ENCODE results near the gene ABCB9.

DNA sequence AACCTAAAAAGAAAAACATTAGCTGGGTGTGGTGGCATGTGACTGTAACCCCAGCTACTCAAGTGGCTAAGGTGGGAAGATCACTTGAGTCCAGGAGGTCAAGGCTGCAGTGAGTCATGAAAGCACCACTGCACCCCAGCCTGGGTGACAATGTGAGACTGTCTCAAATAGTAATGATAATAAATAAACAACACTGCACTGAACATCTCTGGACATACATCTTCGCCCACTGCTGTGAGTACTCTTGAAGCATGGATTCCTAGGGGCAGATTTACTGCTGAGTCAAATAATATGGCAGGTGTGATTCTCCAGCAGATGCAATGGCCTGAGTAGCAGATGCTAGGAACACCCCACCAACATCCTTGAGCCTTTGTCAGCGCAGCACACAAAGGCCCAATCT lies 23.6 kb downstream of the ABCB9 start:
- TF ChIP-seq, protein P1, sequence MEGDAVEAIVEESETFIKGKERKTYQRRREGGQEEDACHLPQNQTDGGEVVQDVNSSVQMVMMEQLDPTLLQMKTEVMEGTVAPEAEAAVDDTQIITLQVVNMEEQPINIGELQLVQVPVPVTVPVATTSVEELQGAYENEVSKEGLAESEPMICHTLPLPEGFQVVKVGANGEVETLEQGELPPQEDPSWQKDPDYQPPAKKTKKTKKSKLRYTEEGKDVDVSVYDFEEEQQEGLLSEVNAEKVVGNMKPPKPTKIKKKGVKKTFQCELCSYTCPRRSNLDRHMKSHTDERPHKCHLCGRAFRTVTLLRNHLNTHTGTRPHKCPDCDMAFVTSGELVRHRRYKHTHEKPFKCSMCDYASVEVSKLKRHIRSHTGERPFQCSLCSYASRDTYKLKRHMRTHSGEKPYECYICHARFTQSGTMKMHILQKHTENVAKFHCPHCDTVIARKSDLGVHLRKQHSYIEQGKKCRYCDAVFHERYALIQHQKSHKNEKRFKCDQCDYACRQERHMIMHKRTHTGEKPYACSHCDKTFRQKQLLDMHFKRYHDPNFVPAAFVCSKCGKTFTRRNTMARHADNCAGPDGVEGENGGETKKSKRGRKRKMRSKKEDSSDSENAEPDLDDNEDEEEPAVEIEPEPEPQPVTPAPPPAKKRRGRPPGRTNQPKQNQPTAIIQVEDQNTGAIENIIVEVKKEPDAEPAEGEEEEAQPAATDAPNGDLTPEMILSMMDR (IDR thresholded peaks at IDR 0.05) = no peak
- TF ChIP-seq POLR2A (IDR thresholded peaks at IDR 0.05) (no peak), EP300 (IDR thresholded peaks at IDR 0.05) (no peak)
